G401 (cell line): ENCODE measurements around the gene SAFB. TPM values are rescaled to one million over a fixed set of nuclear protein-coding genes. Genes with fewer than 3 reads are reported as not detected.
"Not testable (repeated sequence)": the region's sequence is repeated elsewhere in the genome, so short reads cannot be mapped to it uniquely, and the experiment has no call there.

Experiments used
- DNase-seq: peaks from one replicate; pipeline ENCODE4 v3.0.0-alpha.2; 2015; ENCODE audit warnings: low spot score
- in situ Hi-C: cut with HindIII; loops from 2 replicates; pipeline ENCODE4 v1.10.0; 2016; ENCODE audit warnings: low sequenced_read_pairs, mixed read lengths
- total RNA-seq: library from RNA; depleted of rRNA; stranded (reverse); fragments of >200 nt; shearing (Covaris generic); gene quantifications from 2 replicates; pipeline ENCODE4 v1.2.3, GENCODE V29; 2014

SAFB gene
- total RNA-seq, 1 experiment from 2014 or later = 43.8 TPM

DNA sequence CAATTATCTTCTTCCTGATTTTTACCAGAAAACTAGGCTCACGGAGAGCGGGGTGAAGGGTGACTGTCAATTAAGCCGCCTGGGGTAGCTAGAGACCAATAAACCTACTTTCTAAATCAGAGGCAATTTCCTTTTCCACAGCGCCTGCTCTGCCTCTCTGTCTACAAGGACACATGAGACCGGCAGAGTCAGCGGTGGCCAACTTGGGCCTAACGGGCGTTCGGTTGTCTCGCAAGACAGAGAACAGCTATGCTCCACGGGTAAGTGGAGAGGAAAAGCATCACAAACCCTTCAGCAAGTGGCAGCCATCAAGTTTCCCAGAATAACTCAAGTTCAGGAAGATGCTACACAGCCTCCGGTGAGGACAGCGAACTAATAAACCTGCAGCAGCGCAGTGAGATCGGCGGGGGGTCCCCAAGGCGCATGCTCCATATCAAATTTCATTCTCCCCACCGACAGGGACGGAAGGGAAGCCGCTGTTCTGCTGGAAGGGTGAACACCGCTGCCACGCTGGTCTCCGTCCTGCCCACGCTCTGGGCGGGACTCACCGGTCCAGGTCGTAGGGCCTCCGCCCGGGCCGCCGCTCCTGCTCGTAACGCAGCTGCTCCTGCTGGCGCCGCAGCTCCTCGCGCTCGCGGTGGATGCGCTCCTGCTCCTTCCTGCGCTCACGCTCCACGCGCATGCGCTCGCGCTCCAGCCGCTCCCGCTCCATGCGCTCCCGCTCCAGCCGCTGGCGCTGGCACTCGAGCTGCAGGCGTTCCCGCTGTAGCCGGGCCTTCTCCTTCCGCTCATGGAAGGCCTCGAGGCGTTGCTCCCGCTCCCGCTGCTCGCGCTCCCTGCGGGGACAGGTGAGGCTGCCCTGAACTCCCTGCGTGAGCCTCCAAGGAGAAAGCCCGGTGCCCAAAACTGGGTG, 29.3 kb upstream of the SAFB start:
- in situ Hi-C loops = no loop called here
- DNase-seq = no peak

DNA sequence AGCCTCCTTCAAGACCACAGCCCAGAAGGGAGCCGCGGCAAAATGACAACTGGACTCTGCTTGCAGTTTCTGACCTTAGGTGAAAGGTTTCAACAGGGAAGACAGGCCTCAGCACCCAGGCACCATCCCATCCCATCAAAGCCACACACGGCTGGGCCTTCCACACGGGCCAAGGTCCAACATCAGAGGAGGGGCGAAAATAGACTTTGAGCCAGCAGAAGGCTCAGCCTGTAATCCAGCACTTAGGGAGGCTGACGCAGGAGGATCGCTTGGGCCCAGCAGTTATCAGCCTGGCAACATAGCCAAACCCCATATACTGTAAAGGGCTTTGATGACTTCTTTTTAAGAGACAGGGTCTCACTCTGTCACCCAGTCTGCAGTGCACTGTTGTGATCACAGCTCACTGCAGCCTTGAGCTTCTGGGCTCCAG, 28.3 kb upstream of the SAFB start:
- in situ Hi-C loops = no loop called here
- no peak for DNase-seq

DNA sequence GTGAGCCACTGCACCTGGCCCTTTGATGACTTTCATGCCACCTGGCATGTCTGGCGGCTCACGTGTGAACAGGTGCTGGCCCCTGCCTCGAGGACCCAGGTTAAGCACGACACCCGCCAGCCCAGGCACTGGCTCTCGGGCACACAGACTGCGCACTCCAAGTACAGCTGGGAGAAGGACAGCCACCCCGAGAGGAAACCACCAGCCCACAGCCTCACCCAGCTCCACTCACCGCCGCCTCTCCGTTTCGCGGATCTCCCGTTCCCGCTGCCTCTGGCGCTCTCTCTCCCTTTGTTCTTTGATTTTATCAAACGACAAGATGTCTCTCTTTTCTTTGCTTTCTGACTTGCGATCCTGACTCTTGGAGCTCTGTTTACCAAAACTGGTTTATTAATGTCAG, 27.8 kb upstream of the SAFB start:
- DNase-seq = no peak
- in situ Hi-C loops = no loop called here

DNA sequence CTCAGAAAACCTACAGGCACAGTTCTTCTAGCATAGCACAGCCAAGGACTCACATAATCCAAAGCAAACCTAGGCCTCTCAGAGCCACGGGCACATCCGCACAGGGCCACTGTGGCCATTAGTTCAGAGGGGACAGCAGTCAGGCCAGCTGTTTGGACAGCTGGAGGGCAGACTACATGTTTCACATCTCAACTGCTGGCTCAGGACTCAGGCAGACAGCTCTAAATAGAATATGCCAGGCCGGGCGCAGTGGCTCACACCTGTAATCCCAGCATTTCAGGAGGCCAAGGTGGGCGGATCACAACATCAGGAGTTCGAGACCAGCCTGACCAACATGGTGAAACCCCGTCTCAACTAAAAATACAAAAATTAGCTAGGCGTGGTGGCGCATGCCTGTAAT, 27.1 kb upstream of the SAFB start:
- no peak for DNase-seq
- in situ Hi-C loops = no loop called here

DNA sequence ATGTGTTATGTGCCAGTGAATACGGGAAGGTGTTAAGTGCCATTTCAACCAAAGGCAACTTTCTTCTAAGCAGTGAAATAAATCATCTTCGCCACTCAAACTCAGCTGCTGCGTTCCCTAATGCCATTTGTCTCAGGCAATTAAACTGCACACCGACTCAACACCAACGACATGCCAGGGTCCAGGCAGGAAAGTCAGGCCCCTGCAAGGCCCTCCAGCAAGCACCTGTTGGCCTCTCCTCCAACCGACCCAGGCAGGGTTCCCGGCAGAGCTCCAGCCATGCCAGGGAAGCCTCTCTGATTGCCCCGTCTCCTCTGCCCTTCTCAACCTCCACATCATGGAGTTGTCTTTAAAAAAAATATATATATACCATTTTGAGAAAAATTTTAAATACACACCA, 22.1 kb upstream of the SAFB start:
- in situ Hi-C loops = loop anchor here (5.0 kb wide), 1 partner anchor 67 kb away; no protein-coding TSS in a partner anchor
- DNase-seq = no peak

DNA sequence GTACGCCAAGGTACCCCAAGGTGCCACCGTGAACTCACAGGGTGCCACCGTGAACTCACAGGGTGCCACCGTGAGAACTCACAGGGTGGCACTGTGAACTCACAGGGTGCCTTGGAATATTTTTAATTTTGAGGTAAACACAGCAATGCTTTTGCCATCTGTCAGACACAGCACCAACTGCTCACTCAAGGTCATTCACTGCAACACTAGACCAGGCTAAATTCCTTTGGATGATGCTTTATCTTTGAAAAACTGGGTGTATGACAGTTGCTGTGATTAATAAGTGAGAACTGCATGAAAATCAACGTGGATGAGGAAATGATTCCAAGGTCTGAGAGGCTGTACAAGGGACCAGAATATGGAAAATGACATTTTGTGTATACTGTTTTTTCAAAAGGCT, 19.3 kb upstream of the SAFB start:
- in situ Hi-C loops = loop anchor here (5.0 kb wide), 1 partner anchor 64 kb away; no protein-coding TSS in a partner anchor
- no peak for DNase-seq

DNA sequence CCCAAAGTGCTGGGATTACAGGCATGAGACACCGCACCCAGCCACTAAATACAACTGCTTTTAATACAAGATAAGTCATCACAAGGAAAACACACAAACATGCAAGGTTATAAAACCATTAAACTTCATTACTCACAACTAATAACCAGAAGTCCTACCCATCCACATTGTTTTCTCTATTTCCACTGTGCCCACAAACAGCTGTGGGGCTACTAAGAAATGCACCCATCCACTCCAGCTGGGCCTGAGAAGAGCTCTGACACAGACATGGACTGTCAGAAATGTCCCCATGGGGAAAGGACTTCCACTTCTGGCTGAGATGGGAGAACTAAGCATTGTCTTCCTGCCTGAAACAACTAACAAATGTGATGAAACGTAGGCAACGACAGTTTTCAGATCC, 17.5 kb upstream of the SAFB start:
- in situ Hi-C loops = no loop called here

DNA sequence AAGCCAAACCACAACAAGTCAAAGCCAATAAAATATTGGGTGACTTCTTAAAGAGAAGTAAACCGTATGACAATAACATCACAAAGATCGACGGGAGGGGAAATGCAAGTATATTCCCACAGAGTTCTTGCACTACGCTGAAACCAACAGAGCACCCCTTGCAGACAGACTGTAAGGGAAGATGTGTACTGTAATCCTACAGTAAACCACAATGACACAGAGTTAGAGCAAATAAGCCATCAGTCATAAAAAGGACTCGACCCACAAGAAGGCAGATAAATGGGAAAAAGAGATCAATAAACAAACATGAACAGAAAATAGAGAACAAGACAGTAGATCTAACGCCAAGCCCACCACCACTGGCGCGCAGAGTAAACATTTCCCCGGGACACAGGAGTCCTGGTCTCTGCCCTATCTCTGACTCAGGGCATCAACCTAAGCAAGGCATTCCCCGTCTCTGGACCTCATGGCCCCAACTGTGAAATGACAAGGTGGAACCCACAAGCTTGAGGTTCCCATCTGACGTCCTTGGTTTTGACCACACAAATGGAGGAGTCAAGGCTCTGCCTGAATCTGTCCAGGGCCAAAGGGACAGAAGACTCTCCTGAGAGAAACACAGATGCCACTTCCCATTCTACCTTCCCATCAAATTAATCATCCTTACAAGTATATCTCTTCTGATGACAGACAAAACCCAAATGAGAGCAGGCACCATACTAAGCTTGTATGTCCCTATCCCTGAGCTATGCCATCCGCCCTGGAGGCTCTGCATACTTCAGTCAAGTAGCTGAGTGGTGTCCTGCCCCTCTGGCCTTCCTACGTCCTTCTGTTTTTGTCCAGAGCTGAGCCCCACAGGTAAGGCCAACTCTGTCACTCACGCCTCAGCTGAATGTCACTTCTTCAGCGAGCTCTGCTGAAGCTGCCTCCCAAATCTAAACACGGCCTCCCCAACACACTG, 15.3 kb upstream of the SAFB start:
- in situ Hi-C loops = no loop called here
- DNase-seq = no peak

More for the DNA sequence above, 17.5 kb upstream of the SAFB start:
- no peak for DNase-seq

DNA sequence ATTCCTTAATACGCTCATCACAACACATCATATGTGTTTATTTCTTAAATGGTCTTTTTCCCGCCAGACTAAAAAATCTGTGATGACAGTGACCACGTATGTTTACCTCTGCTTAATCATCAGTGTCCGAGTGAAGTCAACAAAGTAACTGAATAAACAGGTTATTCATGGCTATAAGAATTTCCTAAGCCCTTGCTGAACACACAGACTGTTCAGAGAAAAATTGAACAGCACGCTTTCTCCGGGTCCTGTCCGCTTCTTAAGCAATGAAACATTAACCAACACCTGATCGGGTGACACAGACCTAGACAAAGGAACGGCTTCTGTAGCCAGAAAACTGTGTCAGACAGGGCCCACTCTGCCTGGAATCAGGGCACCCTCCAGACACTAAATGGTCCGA, 14.6 kb upstream of the SAFB start:
- in situ Hi-C loops = no loop called here
- DNase-seq = no peak

DNA sequence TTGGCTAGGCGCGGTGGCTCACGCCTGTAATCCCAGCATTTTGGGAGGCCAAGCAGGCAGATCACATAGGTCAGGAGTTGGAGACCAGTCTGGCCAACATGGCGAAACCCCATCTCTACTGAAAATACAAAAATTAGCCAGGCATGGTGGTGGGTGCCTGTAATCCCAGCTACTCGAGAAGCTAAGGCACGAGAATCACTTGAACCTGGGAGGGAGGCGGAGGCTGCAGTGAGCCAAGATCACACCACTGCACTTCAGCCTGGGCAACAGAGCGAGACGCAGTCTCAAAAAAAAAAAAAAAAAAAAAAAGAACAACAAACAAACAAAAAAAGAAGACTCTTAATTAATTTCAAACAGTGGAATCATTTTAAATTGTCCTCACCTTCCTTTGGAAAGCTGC, 14.1 kb upstream of the SAFB start:
- DNase-seq, in situ Hi-C loops: not testable (repeated sequence)

DNA sequence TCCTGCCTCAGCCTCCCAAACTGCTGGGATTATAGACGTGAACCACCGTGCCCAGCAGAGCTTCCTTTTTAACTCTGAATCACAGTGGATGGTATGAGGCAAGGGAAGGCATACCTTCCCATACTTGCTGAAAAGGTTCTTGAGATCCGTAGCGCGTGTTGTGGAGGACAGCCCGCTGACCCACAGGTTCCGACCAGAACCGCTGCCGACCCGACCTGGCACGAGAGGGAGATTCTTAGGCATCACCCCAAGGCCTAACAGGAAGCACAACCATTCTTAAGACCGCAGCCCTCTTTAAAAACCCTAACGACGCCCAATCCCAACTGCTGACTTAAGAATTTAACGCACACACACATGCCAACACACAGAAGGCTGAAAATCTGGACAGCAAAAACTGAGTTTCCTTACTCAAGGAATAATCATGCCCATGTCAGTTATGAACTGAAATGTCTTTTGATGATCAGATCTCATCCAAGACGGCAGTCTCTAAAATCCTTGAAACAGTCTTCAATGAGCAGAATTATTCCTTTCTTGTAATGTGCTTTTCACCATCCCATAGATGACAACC, 12.9 kb upstream of the SAFB start:
- in situ Hi-C loops = no loop called here
- no peak for DNase-seq

DNA sequence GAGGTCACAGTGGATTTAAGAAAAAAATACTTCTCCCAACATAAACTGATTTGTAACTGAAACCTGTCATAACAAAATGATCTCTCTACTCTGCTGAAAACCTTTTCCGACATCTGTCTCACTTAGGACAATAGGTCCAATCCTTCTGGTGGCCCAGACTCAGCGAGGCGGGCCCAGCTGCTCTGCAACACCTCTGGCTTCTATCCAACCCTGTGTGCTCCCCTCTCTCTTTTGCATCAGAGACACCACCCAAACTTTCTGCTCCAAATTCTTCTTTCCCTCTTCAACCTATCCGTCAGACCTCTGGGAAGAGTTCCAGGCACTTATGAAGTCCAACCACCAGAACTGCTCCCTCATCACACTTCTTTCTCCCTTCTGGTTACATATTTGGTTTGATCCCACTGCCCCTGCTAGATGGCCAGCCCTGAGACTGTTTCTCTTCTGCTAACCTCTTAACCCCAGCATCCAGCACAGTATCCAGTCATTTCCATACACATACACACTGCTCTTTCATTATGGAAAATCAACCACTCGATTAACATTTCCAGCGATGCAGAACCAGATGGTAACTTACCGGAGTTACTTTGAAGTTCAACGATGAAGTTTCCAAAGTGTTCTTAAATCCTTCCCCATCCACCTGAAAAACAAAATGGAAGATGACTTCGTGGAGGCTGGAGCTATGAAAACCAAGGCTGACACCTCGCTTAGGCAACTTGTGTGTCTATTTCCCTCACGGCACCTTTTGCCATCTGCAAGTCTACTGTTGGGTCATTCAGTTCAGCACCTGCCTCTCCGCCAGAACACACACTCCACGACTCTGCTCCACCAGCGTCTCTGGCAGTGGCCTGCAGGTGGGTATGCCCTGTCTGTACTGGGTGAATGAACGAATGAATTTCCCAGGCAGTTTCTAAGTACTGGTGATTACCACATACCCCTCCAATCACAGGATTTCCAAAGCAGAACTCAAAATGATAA, 9.7 kb upstream of the SAFB start:
- in situ Hi-C loops = no loop called here

DNA sequence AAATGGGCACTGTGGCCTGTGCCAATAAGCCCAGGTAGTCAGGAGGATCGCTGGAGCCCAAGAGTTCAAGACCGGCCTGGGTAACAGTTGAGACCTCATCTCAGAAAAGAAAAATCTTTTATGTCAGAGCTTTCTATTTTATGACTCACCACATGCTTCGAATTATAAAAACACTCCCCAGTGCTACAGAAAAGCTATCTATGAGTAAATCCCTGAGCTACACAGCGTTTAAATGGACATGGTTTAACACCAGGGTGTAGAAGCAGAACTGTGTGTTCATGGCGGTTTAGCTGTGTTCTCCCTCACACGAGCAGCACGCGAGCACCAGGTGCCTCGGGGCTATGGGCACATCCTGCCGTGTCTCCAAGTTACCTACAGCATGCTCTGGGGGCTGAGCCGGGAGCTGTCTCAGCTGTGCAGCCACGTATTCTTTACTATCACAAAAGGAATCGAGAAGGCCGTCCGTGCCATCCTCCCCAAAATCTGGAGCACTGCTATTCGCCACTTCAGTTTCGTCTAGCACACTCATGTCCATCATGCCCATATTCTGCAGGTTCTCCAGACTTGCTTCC, 7.0 kb upstream of the SAFB start:
- in situ Hi-C loops = no loop called here
- no peak for DNase-seq

More for the DNA sequence above, 9.7 kb upstream of the SAFB start:
- no peak for DNase-seq

DNA sequence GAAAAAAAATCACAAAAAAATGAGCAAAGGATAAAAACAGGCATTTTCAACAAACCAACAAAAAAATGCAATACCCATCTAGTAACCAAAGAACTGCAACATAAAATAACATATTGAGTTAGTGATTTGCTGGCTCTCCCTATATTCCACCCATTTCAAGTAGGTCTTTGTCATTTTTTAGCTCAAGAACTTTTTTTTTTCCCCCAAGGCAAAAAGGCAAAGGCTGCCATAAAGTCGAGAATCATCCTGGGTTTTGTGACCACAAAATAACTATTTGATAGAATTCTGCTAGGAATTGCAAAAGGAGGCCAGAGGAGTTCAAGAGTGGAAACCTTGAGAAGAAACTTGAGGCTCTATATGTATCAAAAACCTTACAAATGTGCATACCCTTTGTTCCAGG, 5.8 kb upstream of the SAFB start:
- DNase-seq = no peak
- in situ Hi-C loops = no loop called here

DNA sequence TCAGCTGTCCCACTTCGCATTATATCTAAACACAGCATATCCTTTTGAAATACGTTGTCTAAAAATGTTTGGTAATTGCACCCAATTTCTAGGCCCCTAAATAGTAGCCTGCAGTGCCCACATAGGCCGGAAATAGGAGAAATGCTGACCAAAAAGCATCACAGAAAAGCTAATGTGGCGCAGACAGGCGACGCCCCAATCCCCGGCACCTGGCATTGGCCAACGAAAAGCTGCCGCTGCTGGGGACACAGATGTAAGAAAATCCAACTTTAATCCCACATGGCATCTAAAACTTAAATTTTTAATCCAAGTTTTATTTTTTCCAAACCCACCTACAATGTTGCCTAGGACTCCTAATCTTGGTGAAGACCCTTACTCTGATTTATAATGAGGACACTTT, 4.3 kb upstream of the SAFB start:
- DNase-seq = no peak
- in situ Hi-C loops = no loop called here

DNA sequence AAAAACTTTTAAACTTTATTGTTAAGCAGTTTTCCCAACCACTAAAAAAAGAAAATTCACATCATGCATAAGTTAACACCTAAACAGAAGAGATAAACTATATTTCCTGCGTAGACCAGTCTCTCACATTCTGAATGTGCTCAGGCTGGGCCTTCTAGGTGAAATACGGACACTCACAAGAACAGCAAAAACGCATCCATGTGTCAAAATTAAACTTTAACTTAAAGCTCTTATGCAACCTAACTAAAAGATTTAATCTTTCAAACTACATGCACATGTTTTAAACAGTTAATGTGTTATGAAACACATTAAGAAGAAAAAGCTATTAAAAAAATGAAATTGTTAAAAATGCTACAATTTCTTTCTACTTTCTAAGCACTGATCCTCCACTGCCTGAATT, 2.9 kb upstream of the SAFB start:
- DNase-seq = no peak
- in situ Hi-C loops = no loop called here

DNA sequence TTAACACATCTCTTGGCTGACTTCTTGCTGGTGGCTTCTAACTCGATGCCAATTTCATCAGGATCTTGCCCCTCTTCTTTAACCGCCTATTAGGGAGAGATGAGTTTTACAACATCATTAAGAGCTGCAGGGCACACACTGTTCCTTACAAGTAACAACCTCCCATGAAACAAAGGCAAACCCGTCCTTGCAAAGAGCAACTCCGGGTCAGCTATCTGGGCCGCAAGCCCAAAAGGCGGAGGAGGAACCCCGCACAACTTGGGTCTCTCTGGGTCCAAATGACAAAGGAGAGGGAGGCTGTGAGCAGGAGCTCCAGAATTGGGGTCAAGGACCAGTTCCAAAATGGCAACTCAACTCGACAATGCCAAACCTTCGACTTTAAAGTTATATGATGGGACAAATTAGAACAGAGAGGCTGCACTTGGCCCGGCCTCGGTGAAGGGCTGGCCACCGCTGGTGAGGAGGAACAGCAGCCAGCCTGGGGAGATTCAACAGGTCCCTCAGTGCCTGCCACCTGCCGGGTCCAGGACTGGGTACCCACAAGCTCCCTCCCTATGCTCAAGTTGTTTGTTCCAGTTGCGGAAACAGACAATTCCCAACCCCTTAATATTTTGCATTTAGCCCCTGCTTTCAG, 1.5 kb upstream of the SAFB start:
- peak; percentile 20 for DNase-seq
- in situ Hi-C loops = no loop called here

DNA sequence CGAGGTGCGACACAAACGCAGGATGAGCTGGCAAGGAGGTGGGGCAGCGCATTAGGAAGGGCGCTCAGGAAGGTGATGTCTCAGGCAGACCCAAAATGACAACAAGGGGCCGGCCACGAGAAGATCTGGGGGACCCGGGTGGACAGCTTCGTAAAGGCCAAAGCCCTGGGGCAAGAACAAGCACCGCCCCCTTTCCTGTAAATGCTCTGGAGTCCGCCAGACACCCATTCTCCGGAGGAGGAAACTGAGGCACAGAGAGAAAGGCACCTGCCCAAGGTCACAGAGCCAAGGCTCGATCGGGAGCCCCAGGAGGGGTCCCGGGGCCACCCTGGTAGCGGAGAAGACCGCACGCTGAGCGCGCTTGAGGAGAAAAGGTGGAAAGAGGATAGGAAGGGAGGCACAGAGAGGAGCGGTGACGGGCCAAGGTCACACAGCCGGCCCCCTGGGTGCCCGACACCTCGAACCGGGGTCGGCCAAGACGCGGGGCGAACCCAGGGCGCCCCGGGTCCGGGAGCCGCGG, 878 bp upstream of the SAFB start:
- DNase-seq = peak; percentile 8
- in situ Hi-C loops = no loop called here
